Astrocyte (in vitro differentiated cells and primary cell): Measurements from ENCODE around the gene PSMC4. TPM values are rescaled to one million over a fixed set of nuclear protein-coding genes. Genes with fewer than 3 reads are reported as not detected.
"Not testable (repeated sequence)": the region's sequence is repeated elsewhere in the genome, so short reads cannot be mapped to it uniquely, and the experiment has no call there.

Source experiments
- DNase-seq: peaks from one replicate; pipeline ENCODE4 v3.0.0-alpha.2; 2010; ENCODE audit warnings: low read depth
- FAIRE-seq: peaks from 2 replicates; lab custom pipeline; 2011; peaks lifted over from hg19 to GRCh38; lab: Jason Lieb, UNC
- H2AFZ ChIP-seq: 2 replicates; pipeline ENCODE4 v1.6.0; 2012; ENCODE audit warnings: low read depth, low read length, inconsistent platforms
- H3K27ac ChIP-seq: 2 replicates; pipeline ENCODE4 v1.5.1; 2011; ENCODE audit warnings: low read depth, low read length, inconsistent platforms
- H3K27me3 ChIP-seq: 2 replicates; pipeline ENCODE4 v1.6.0; 2011; ENCODE audit warnings: low read length, inconsistent platforms; ENCODE audit not compliant: insufficient read depth
- H3K36me3 ChIP-seq: 2 replicates; pipeline ENCODE4 v1.5.1; 2011; ENCODE audit warnings: low read length, inconsistent platforms; ENCODE audit not compliant: insufficient read depth
- H3K4me1 ChIP-seq: 2 replicates; pipeline ENCODE4 v1.5.1; 2011; ENCODE audit warnings: low read length, inconsistent platforms; ENCODE audit not compliant: insufficient read depth
- H3K4me2 ChIP-seq: 2 replicates; pipeline ENCODE4 v1.6.0; 2012; ENCODE audit warnings: low read length, inconsistent platforms
- H3K4me3 ChIP-seq: 2 replicates; pipeline ENCODE4 v1.5.1; 2011; ENCODE audit warnings: low read depth, mild to moderate bottlenecking, low read length, inconsistent platforms; ENCODE audit not compliant: insufficient read depth
- H3K79me2 ChIP-seq: 2 replicates; pipeline ENCODE4 v1.6.0; 2012; ENCODE audit warnings: mild to moderate bottlenecking, low read length, inconsistent platforms; ENCODE audit not compliant: insufficient read depth
- H3K9ac ChIP-seq: 2 replicates; pipeline ENCODE4 v1.6.0; 2012; ENCODE audit warnings: mild to moderate bottlenecking, low read length, inconsistent platforms
- H3K9me3 ChIP-seq: 2 replicates; pipeline ENCODE4 v1.5.1; 2012; ENCODE audit warnings: low read depth, mild to moderate bottlenecking, low read length, inconsistent platforms; ENCODE audit not compliant: insufficient read depth
- H4K20me1 ChIP-seq: 2 replicates; pipeline ENCODE4 v1.6.0; 2012; ENCODE audit warnings: low read length, inconsistent platforms; ENCODE audit not compliant: insufficient read depth
- H3K27ac Mint-ChIP-seq: one replicate; pipeline ENCODE4 v1.8.0; 2021; ENCODE audit warnings: mild to moderate bottlenecking, mixed read lengths; ENCODE audit not compliant: unreplicated experiment
- H3K27me3 Mint-ChIP-seq: one replicate; pipeline ENCODE4 v1.8.0; 2021; ENCODE audit warnings: low read depth, mixed read lengths; ENCODE audit not compliant: unreplicated experiment
- H3K36me3 Mint-ChIP-seq: one replicate; pipeline ENCODE4 v1.8.0; 2021; ENCODE audit warnings: low read depth, mixed read lengths; ENCODE audit not compliant: unreplicated experiment
- H3K4me1 Mint-ChIP-seq: one replicate; pipeline ENCODE4 v1.8.0; 2021; ENCODE audit warnings: low read depth, mixed read lengths; ENCODE audit not compliant: unreplicated experiment
- H3K4me3 Mint-ChIP-seq: one replicate; pipeline ENCODE4 v1.8.0; 2021; ENCODE audit warnings: mild to moderate bottlenecking, moderate library complexity, mixed read lengths; ENCODE audit not compliant: unreplicated experiment
- H3K9me3 Mint-ChIP-seq: one replicate; pipeline ENCODE4 v1.8.0; 2021; ENCODE audit warnings: mild to moderate bottlenecking, mixed read lengths; ENCODE audit not compliant: unreplicated experiment
- CTCF ChIP-seq: IDR thresholded peaks from 2 replicates; pipeline ENCODE4 v1.5.1; 2011; ENCODE audit warnings: low read depth, mild to moderate bottlenecking, inconsistent platforms, low read length, moderate library complexity; ENCODE audit not compliant: insufficient read depth
- EZH2 ChIP-seq: IDR thresholded peaks from 2 replicates; pipeline ENCODE4 v1.6.1; 2012; ENCODE audit warnings: mild to moderate bottlenecking, low read length, inconsistent platforms; ENCODE audit not compliant: insufficient read depth
- total RNA-seq: library from RNA; stranded (reverse); gene quantifications from 2 replicates; pipeline ENCODE4 v1.2.1, GENCODE V29; 2021

Gene PSMC4
- total RNA-seq, 1 donor from 2014 or later, result 127 TPM

- Mint-ChIP-seq H3K27me3 (no peaks in the 10 kb centered on the region), H3K4me1 (peaks cover 8% of the 10 kb centered on the region), H3K27ac (no peak overlapping the region), H3K36me3 (no peaks in the 10 kb centered on the region), H3K4me3 (peak overlapping the region; percentile 23), H3K9me3 (peaks cover 3% of the 10 kb centered on the region)
- FAIRE-seq (no peak), DNase-seq (peak; percentile 10)
- Histone ChIP-seq H2AFZ (no peak overlapping the region), H4K20me1 (no peaks in the 10 kb centered on the region), H3K4me1 (no peaks in the 10 kb centered on the region), H3K27ac (no peak overlapping the region), H3K27me3 (no peaks in the 10 kb centered on the region), H3K36me3 (no peaks in the 10 kb centered on the region), H3K9me3 (no peaks in the 10 kb centered on the region), H3K4me3 (no peak overlapping the region), H3K4me2 (no peak overlapping the region), H3K9ac (no peak overlapping the region), H3K79me2 (no peaks in the 10 kb centered on the region)
- TF ChIP-seq EZH2 (no peak), CTCF (no peak)
These were observed 19.3 kb upstream of the PSMC4 start for GRCh38 chr19:39951686-39952085.

- H3K36me3 ChIP-seq, result no peaks in the 10 kb centered on the region
- no peak overlapping the region for H3K4me2 ChIP-seq
- H3K27me3 Mint-ChIP-seq, result no peaks in the 10 kb centered on the region
- H3K4me1 ChIP-seq, result no peaks in the 10 kb centered on the region
- H3K9me3 Mint-ChIP-seq, result no peaks in the 10 kb centered on the region
- no peaks in the 10 kb centered on the region for H3K9me3 ChIP-seq
- no peak for TF ChIP-seq CTCF
- TF ChIP-seq EZH2, result no peak
- no peaks in the 10 kb centered on the region for H3K27me3 ChIP-seq
- H3K79me2 ChIP-seq, result no peaks in the 10 kb centered on the region
- H3K9ac ChIP-seq, result no peak overlapping the region
- no peak overlapping the region for H3K4me3 ChIP-seq
- H4K20me1 ChIP-seq, result no peaks in the 10 kb centered on the region
- no peak overlapping the region for H2AFZ ChIP-seq
- FAIRE-seq, result no peak
- DNase-seq, result no peak
- H3K4me1 Mint-ChIP-seq, result peaks cover 7% of the 10 kb centered on the region
- no peak overlapping the region for H3K27ac ChIP-seq
- H3K27ac Mint-ChIP-seq, result no peak overlapping the region
- no peaks in the 10 kb centered on the region for H3K36me3 Mint-ChIP-seq
- H3K4me3 Mint-ChIP-seq, result no peak overlapping the region
These were observed 17.1 kb upstream of the PSMC4 start for GRCh38 chr19:39953915-39954314.

- H3K9me3 Mint-ChIP-seq, H3K27me3 Mint-ChIP-seq, H2AFZ ChIP-seq, H3K9ac ChIP-seq, DNase-seq, H3K36me3 Mint-ChIP-seq, H3K27ac Mint-ChIP-seq, FAIRE-seq, H3K4me2 ChIP-seq, H3K36me3 ChIP-seq, H3K4me1 ChIP-seq, H3K79me2 ChIP-seq, H3K4me1 Mint-ChIP-seq, H3K4me3 ChIP-seq, H3K4me3 Mint-ChIP-seq, H3K9me3 ChIP-seq, H3K27ac ChIP-seq, H3K27me3 ChIP-seq, H4K20me1 ChIP-seq: not testable (repeated sequence)
These were observed 13.1 kb upstream of the PSMC4 start for GRCh38 chr19:39957886-39958285.

GRCh38 chr19:39958942-39959341 lies 12.0 kb upstream of the PSMC4 start:
- not testable (repeated sequence) for H3K79me2 ChIP-seq, H3K4me1 Mint-ChIP-seq, H3K36me3 Mint-ChIP-seq, H3K4me3 ChIP-seq, H3K9ac ChIP-seq, H3K27me3 Mint-ChIP-seq, H3K9me3 Mint-ChIP-seq, H3K27ac Mint-ChIP-seq, H3K4me1 ChIP-seq, H4K20me1 ChIP-seq, FAIRE-seq, H3K36me3 ChIP-seq, H3K27me3 ChIP-seq, H3K9me3 ChIP-seq, H3K4me3 Mint-ChIP-seq, DNase-seq, H3K27ac ChIP-seq, H2AFZ ChIP-seq, H3K4me2 ChIP-seq

GRCh38 chr19:39959407-39959806 lies 11.6 kb upstream of the PSMC4 start:
- not testable (repeated sequence) for H3K79me2 ChIP-seq, H3K36me3 ChIP-seq, H3K4me3 Mint-ChIP-seq, H3K36me3 Mint-ChIP-seq, H3K27ac Mint-ChIP-seq, DNase-seq, H3K27me3 Mint-ChIP-seq, H3K4me1 ChIP-seq, H3K9me3 Mint-ChIP-seq, H3K4me3 ChIP-seq, H2AFZ ChIP-seq, H4K20me1 ChIP-seq, H3K9ac ChIP-seq, FAIRE-seq, H3K9me3 ChIP-seq, H3K4me2 ChIP-seq, H3K27ac ChIP-seq, H3K27me3 ChIP-seq, H3K4me1 Mint-ChIP-seq
